ENCODE measurements around the gene DOLPP1.

Gene DOLPP1

GRCh38 chr9:129036241-129036922 lies 44.5 kb upstream of the DOLPP1 start, which contains the start of gene MIGA2 (continued):
- TF ChIP-seq PRDM2 (tag by site-specific recombination; IDR thresholded peaks at IDR 0.05; ENCODE audit: borderline replicate concordance), result no peak
- no peak for TF ChIP-seq ZNF426 (tag by site-specific recombination; IDR thresholded peaks at IDR 0.05)
- no peak for TF ChIP-seq ZNF311 (tag by site-specific recombination; IDR thresholded peaks at IDR 0.05; ENCODE audit: borderline replicate concordance)
- no peak for TF ChIP-seq ZNF677 (tag by site-specific recombination; IDR thresholded peaks at IDR 0.05)
- TF ChIP-seq ZNF692 (tag by site-specific recombination; IDR thresholded peaks at IDR 0.05), result peak; percentile 86
- TF ChIP-seq ZNF600 (tag by site-specific recombination; IDR thresholded peaks at IDR 0.05), result peak; percentile 100
- no peak; the same call in 1 of the 2 replicates for TF ChIP-seq ZNF660 (tag by site-specific recombination; IDR thresholded peaks at IDR 0.05)
- TF ChIP-seq ZBTB26 (tag by site-specific recombination; optimal IDR thresholded peaks at IDR 0.05), result peak; percentile 59
- no peak for TF ChIP-seq ZNF473 (tag by site-specific recombination; IDR thresholded peaks at IDR 0.05)
- TF ChIP-seq ZNF626 (tag by site-specific recombination; IDR thresholded peaks at IDR 0.05), result no peak
- TF ChIP-seq ZNF654 (tag by site-specific recombination; IDR thresholded peaks at IDR 0.05; ENCODE audit: low read depth), result no peak
- 0 out of 2 replicates have a peak, but pooled peaks have one; percentile 31 for TF ChIP-seq ZNF488 (tag by site-specific recombination; IDR thresholded peaks at IDR 0.05)
- no peak for TF ChIP-seq ZNF747 (tag by site-specific recombination; IDR thresholded peaks at IDR 0.05)
- TF ChIP-seq KLF1 (tag by site-specific recombination; IDR thresholded peaks at IDR 0.05), result peak; percentile 47
- TF ChIP-seq ZNF280D (tag by site-specific recombination; IDR thresholded peaks at IDR 0.05), result no peak
- TF ChIP-seq YY1 (tag by site-specific recombination; IDR thresholded peaks at IDR 0.05), result peak; percentile 69; the same call in 1 of the 2 replicates
- peak; percentile 77; the same call in 1 of the 2 replicates for TF ChIP-seq ZEB2 (tag by site-specific recombination; IDR thresholded peaks at IDR 0.05)
- no peak for TF ChIP-seq ZNF549 (tag by site-specific recombination; IDR thresholded peaks at IDR 0.05)
- TF ChIP-seq RBAK (tag by site-specific recombination; IDR thresholded peaks at IDR 0.05), result no peak
- peak; percentile 90 for TF ChIP-seq YY2 (tag by site-specific recombination; IDR thresholded peaks at IDR 0.05)
- peak; percentile 81; the same call in 1 of the 2 replicates for TF ChIP-seq BCL11A (tag by site-specific recombination; IDR thresholded peaks at IDR 0.05; ENCODE audit: low read depth)
- TF ChIP-seq ZNF596 (tag by site-specific recombination; IDR thresholded peaks at IDR 0.05), result no peak
- peak; percentile 89 for TF ChIP-seq HIC1 (tag by site-specific recombination; IDR thresholded peaks at IDR 0.05)

Data from HEK293 (cell line).